ENCODE measurements around the gene DDX6. TPM values are rescaled to one million over a fixed set of nuclear protein-coding genes. Genes with fewer than 3 reads are reported as not detected.

The DDX6 gene
- total and polyA plus RNA-seq, 2 of the 8 experiments (the other 6 are each of a cell fraction or from before 2014, with no cell fraction given): 29.8 to 181 TPM

- Histone ChIP-seq H4K5ac (ENCODE audit: insufficient read length, low read depth, low read length) (no peak overlapping the region), H3K4ac (replicated peaks; ENCODE audit: insufficient read length, low read depth, low read length) (no peak overlapping the region), H3K9me3 (ENCODE audit: insufficient read depth in 2 of 2, low read depth in 1 of 2, low read length in 1 of 2) (peaks cover 15 to 17% of the 10 kb centered on the region in 2 experiments; a peak in 3 of 4 replicates), H4K91ac (replicated peaks; ENCODE audit: insufficient read length, low read length) (no peak overlapping the region), H2BK120ac (replicated peaks; ENCODE audit: low read depth, low read length) (peak overlapping the region; percentile 54), H3K4me3 (ENCODE audit: extremely low read depth in 1 of 4, insufficient read depth in 2 of 4, low read depth in 3 of 4, low read length in 4 of 4) (no peak overlapping the region), H2BK15ac (ENCODE audit: low read length) (no peak overlapping the region), H2BK20ac (ENCODE audit: low read length) (no peak overlapping the region), H3K27me3 (replicated peaks in 1 of 4; ENCODE audit: control insufficient read depth in 3 of 4, extremely low read depth in 1 of 4, insufficient read depth in 3 of 4, low read length in 3 of 4) (no peaks in the 10 kb centered on the region), H4K8ac (ENCODE audit: extremely low read depth, insufficient read depth, low read length) (no peak overlapping the region), H3K9ac (replicated peaks in 1 of 4; ENCODE audit: extremely low read depth in 1 of 4, low read depth in 3 of 4, low read length in 3 of 4) (no peak overlapping the region), H3K23me2 (ENCODE audit: low read depth, low read length) (no peaks in the 10 kb centered on the region), H2AFZ (ENCODE audit: low read length) (no peak overlapping the region), H2BK5ac (ENCODE audit: low read depth, low read length) (no peak overlapping the region), H3K27ac (ENCODE audit: low read depth, low read length) (no peak overlapping the region), H3K56ac (replicated peaks; ENCODE audit: insufficient read length, low read depth, low read length) (no peak overlapping the region), H3K36me3 (ENCODE audit: control insufficient read depth in 2 of 4, insufficient read depth in 4 of 4, low read length in 3 of 4) (peaks cover 0 to 30% (median 14%) of the 10 kb centered on the region in 4 experiments; a peak in 5 of 8 replicates), H2BK12ac (ENCODE audit: low read depth, low read length) (no peak overlapping the region), H2AK5ac (ENCODE audit: low read depth, low read length) (no peak overlapping the region), H4K20me1 (replicated peaks in 1 of 2; ENCODE audit: control insufficient read depth in 1 of 2, insufficient read depth in 2 of 2, low read length in 2 of 2) (no peaks in the 10 kb centered on the region), H3K23ac (ENCODE audit: insufficient read length) (no peak overlapping the region), H3K4me1 (replicated peaks in 1 of 4; ENCODE audit: control insufficient read depth in 3 of 4, insufficient read depth in 4 of 4, low read length in 3 of 4) (peaks cover 0 to 6% (median 3%) of the 10 kb centered on the region in 4 experiments; a peak in 3 of 7 replicates), H3K4me2 (ENCODE audit: insufficient read depth in 1 of 2, low read depth in 2 of 2, low read length in 2 of 2) (peak overlapping the region in 1 of 2 experiments; percentile 20; a peak in 1 of 4 replicates), H3K79me2 (ENCODE audit: control insufficient read depth in 1 of 2, insufficient read depth in 2 of 2, low read length in 2 of 2) (peaks cover 8 to 48% of the 10 kb centered on the region in 2 experiments), H3K14ac (ENCODE audit: insufficient read length) (no peak overlapping the region), H3K18ac (ENCODE audit: extremely low read depth, low read length) (no peak overlapping the region), H3K79me1 (ENCODE audit: low read depth, low read length) (peaks cover 11% of the 10 kb centered on the region)
- no peak for DNase-seq (ENCODE audit: low read depth in 1 of 2, low spot score in 2 of 2)
- ChIA-PET POLR2A (ENCODE audit: partially characterized antibody) (interaction anchor here (1.1 to 2.7 kb wide), 9 partner anchors 10 to 85 kb away, joined by 3 to 7 read pairs (median 4); no protein-coding TSS in a partner anchor), CTCF (ENCODE audit: partially characterized antibody) (interaction anchor here (0.6 to 1.3 kb wide), 4 partner anchors 17 to 61 kb away, joined by 3 to 7 read pairs (median 3); no protein-coding TSS in a partner anchor)
- TF ChIP-seq SP4 (IDR thresholded peaks at IDR 0.05; ENCODE audit: low read length) (no peak), ZNF274 (IDR thresholded peaks at IDR 0.05; ENCODE audit: borderline replicate concordance, extremely low read depth, low read length) (no peak), NANOG (IDR thresholded peaks at IDR 0.05; ENCODE audit: insufficient read depth, low read depth, low read length, poor library complexity, severe bottlenecking) (no peak)
- no peak for FAIRE-seq
- 83% methylated on average over 4 of the region's 4 CpGs; no CpG with 5 or more reads in 1 of the 2 experiments for WGBS, 2 experiments (ENCODE audit: extremely low coverage in 1 of 2, insufficient coverage in 1 of 2, insufficient read length in 1 of 2, insufficient replicate concordance in 2 of 2, low coverage in 1 of 2, low lambda C conversion rate in 2 of 2, missing lambda C conversion rate in 1 of 2)
These were observed 56.9 kb downstream of the DDX6 start for GRCh38 chr11:118734031-118734430.
